LNCAP (cell line): ENCODE measurements around the gene TNS3.

ENCODE experiments used
- CTCF ChIP-seq: fragments of 450-650 bp; IDR thresholded peaks from 2 replicates; pipeline ENCODE4 v1.5.1; 2017; ENCODE audit warnings: mild to moderate bottlenecking

Gene TNS3

GRCh38 chr7:47404010-47404409 lies 177.9 kb downstream of the TNS3 start:
- no peak for TF ChIP-seq CTCF

- no peak for TF ChIP-seq CTCF
Measured at GRCh38 chr7:47402941-47403866, 178.7 kb downstream of the TNS3 start.

GRCh38 chr7:47401611-47402570 lies 180.0 kb downstream of the TNS3 start:
- TF ChIP-seq CTCF: no peak

GRCh38 chr7:47400741-47401206 lies 181.1 kb downstream of the TNS3 start:
- TF ChIP-seq CTCF: no peak

- TF ChIP-seq CTCF: no peak
Measured at GRCh38 chr7:47400001-47400400, 181.9 kb downstream of the TNS3 start.

- TF ChIP-seq CTCF: no peak
Measured at GRCh38 chr7:47394751-47395252, 187.1 kb downstream of the TNS3 start.

GRCh38 chr7:47394216-47394615 lies 187.7 kb downstream of the TNS3 start:
- no peak for TF ChIP-seq CTCF
